H1 (cell line): ENCODE data around the gene CORO1C. TPM values are rescaled to one million over a fixed set of nuclear protein-coding genes. Genes with fewer than 3 reads are reported as not detected.

Experiments
- CTCF ChIA-PET: fragments of 300-600 bp; sonication (Branson Sonifier 250); formaldehyde crosslinking; loops from one replicate; lab custom pipeline; 2021; ENCODE audit not compliant: partially characterized antibody; lab: Charles Lee
- POLR2A ChIA-PET: fragments of 300-600 bp; sonication (Branson Sonifier 250); formaldehyde crosslinking; loops from one replicate; lab custom pipeline; 2021; ENCODE audit warnings: inconsistent platforms; ENCODE audit not compliant: partially characterized antibody; lab: Charles Lee
- DNase-seq, 2 experiments: peaks; one replicate each; pipeline versions ENCODE4 v3.0.0 to v3.0.0-alpha.2; 2010 to 2022; ENCODE audit warnings: low spot score in 2 of 2, low read depth in 1 of 2, mixed read lengths in 1 of 2
- FAIRE-seq: peaks from 2 replicates; lab custom pipeline; 2011; peaks lifted over from hg19 to GRCh38; lab: Jason Lieb, UNC
- H2AFZ ChIP-seq: 2 replicates; pipeline ENCODE4 v1.8.1; 2012; ENCODE audit warnings: low read length, inconsistent platforms
- H2AK5ac ChIP-seq: 2 replicates; pipeline ENCODE4 v1.6.1; 2013; ENCODE audit warnings: low read depth, low read length
- H2BK120ac ChIP-seq: replicated peaks from 2 replicates; pipeline ENCODE3; 2013; ENCODE audit warnings: low read depth, low read length, inconsistent platforms
- H2BK12ac ChIP-seq: 2 replicates; pipeline ENCODE4 v1.6.1; 2013; ENCODE audit warnings: low read depth, low read length
- H2BK15ac ChIP-seq: 2 replicates; pipeline ENCODE4 v1.6.1; 2013; ENCODE audit warnings: low read length
- H2BK20ac ChIP-seq: 2 replicates; pipeline ENCODE4 v1.6.1; 2013; ENCODE audit warnings: low read length
- H2BK5ac ChIP-seq: 2 replicates; pipeline ENCODE4 v1.6.1; 2013; ENCODE audit warnings: low read depth, low read length
- H3K14ac ChIP-seq: 2 replicates; pipeline ENCODE4 v1.6.1; 2013; ENCODE audit warnings: inconsistent platforms; ENCODE audit not compliant: insufficient read length
- H3K18ac ChIP-seq: 2 replicates; pipeline ENCODE4 v1.6.1; 2013; ENCODE audit warnings: low read length; ENCODE audit errors: extremely low read depth
- H3K23ac ChIP-seq: 2 replicates; pipeline ENCODE4 v1.6.1; 2013; ENCODE audit warnings: inconsistent platforms; ENCODE audit not compliant: insufficient read length
- H3K23me2 ChIP-seq: 2 replicates; pipeline ENCODE4 v1.6.1; 2013; ENCODE audit warnings: low read depth, low read length
- H3K27ac ChIP-seq: 2 replicates; pipeline ENCODE4 v1.6.1; 2011; ENCODE audit warnings: low read depth, low read length, inconsistent platforms
- H3K27me3 ChIP-seq, 4 experiments: replicated peaks in 1 of 4; 1 replicate in 1 of 4; 2 replicates in 3 of 4; pipeline versions ENCODE4 v1.6.1 to v1.8.1; 2011 to 2013; ENCODE audit warnings: low read length in 3 of 4, mild to moderate bottlenecking in 3 of 4, inconsistent platforms in 2 of 4, mixed read lengths in 2 of 4, moderate library complexity in 1 of 4; ENCODE audit not compliant: control insufficient read depth in 3 of 4, insufficient read depth in 3 of 4; ENCODE audit errors: extremely low read depth in 1 of 4
- H3K36me3 ChIP-seq, 4 experiments: 2 replicates each; pipeline versions ENCODE4 v1.6.1 to v1.8.1; 2011 to 2013; ENCODE audit warnings: mild to moderate bottlenecking in 4 of 4, low read length in 3 of 4, moderate library complexity in 2 of 4, control low read depth in 1 of 4, inconsistent platforms in 1 of 4; ENCODE audit not compliant: insufficient read depth in 4 of 4, control insufficient read depth in 2 of 4
- H3K4ac ChIP-seq: replicated peaks from 2 replicates; pipeline ENCODE3; 2013; ENCODE audit warnings: low read length, low read depth, mixed read lengths, inconsistent platforms; ENCODE audit not compliant: insufficient read length
- H3K4me1 ChIP-seq, 4 experiments: replicated peaks in 1 of 4; 1 replicate in 1 of 4; 2 replicates in 3 of 4; pipeline versions ENCODE4 v1.6.1 to v1.8.1; 2011 to 2013; ENCODE audit warnings: low read length in 3 of 4, inconsistent platforms in 2 of 4, mixed read lengths in 1 of 4; ENCODE audit not compliant: insufficient read depth in 4 of 4, control insufficient read depth in 3 of 4
- H3K4me2 ChIP-seq, 2 experiments: 2 replicates each; pipeline versions ENCODE4 v1.6.1 to v1.8.1; 2011 to 2013; ENCODE audit warnings: low read depth in 2 of 2, low read length in 2 of 2, control low read depth in 1 of 2, inconsistent platforms in 1 of 2, mild to moderate bottlenecking in 1 of 2; ENCODE audit not compliant: insufficient read depth in 1 of 2
- H3K4me3 ChIP-seq, 4 experiments: fragments of 200-600, 300-600 bp in 1 of 4; sonication (generic), shearing (Covaris generic), sonication (Bioruptor Twin) in 1 of 4; 2 replicates each; pipeline versions ENCODE4 v1.5.1 to v1.8.1; 2011 to 2016; ENCODE audit warnings: low read length in 4 of 4, low read depth in 3 of 4, control low read depth in 2 of 4, inconsistent platforms in 2 of 4, mild to moderate bottlenecking in 2 of 4, mixed read lengths in 1 of 4, moderate library complexity in 1 of 4; ENCODE audit not compliant: insufficient read depth in 2 of 4; ENCODE audit errors: extremely low read depth in 1 of 4
- H3K56ac ChIP-seq: replicated peaks from 2 replicates; pipeline ENCODE3; 2013; ENCODE audit warnings: low read depth, mild to moderate bottlenecking, mixed read lengths, low read length, inconsistent platforms; ENCODE audit not compliant: insufficient read length
- H3K79me1 ChIP-seq: 2 replicates; pipeline ENCODE4 v1.6.1; 2013; ENCODE audit warnings: low read depth, low read length, control low read depth
- H3K79me2 ChIP-seq, 2 experiments: 2 replicates each; pipeline versions ENCODE4 v1.6.1 to v1.8.1; 2012 to 2013; ENCODE audit warnings: low read length in 2 of 2, mild to moderate bottlenecking in 2 of 2, inconsistent platforms in 1 of 2; ENCODE audit not compliant: insufficient read depth in 2 of 2, control insufficient read depth in 1 of 2
- H3K9ac ChIP-seq, 4 experiments: replicated peaks in 1 of 4; 1 replicate in 1 of 4; 2 replicates in 3 of 4; pipeline versions ENCODE4 v1.6.1 to v1.8.1; 2011 to 2013; ENCODE audit warnings: low read depth in 3 of 4, low read length in 3 of 4, control low read depth in 2 of 4, mild to moderate bottlenecking in 2 of 4, moderate library complexity in 2 of 4, inconsistent platforms in 1 of 4; ENCODE audit errors: extremely low read depth in 1 of 4
- H3K9me3 ChIP-seq, 2 experiments: 2 replicates each; pipeline versions ENCODE4 v1.6.1 to v1.8.1; 2012 to 2013; ENCODE audit warnings: mild to moderate bottlenecking in 2 of 2, moderate library complexity in 2 of 2, control low read depth in 1 of 2, inconsistent platforms in 1 of 2, low read depth in 1 of 2, low read length in 1 of 2, mixed read lengths in 1 of 2; ENCODE audit not compliant: insufficient read depth in 2 of 2
- H4K20me1 ChIP-seq, 2 experiments: replicated peaks in 1 of 2; 2 replicates each; pipeline versions ENCODE3 to v1.8.1; 2011 to 2013; ENCODE audit warnings: inconsistent platforms in 2 of 2, low read length in 2 of 2, mild to moderate bottlenecking in 1 of 2; ENCODE audit not compliant: insufficient read depth in 2 of 2, control insufficient read depth in 1 of 2
- H4K5ac ChIP-seq: 2 replicates; pipeline ENCODE4 v1.6.1; 2013; ENCODE audit warnings: low read length, low read depth, mixed read lengths, inconsistent platforms; ENCODE audit not compliant: insufficient read length
- H4K8ac ChIP-seq: 2 replicates; pipeline ENCODE4 v1.8.0; 2013; ENCODE audit warnings: mild to moderate bottlenecking, moderate library complexity, low read length, inconsistent platforms; ENCODE audit not compliant: insufficient read depth; ENCODE audit errors: extremely low read depth
- H4K91ac ChIP-seq: replicated peaks from 2 replicates; pipeline ENCODE3; 2013; ENCODE audit warnings: low read length, mixed read lengths, inconsistent platforms; ENCODE audit not compliant: insufficient read length
- CBX8 ChIP-seq: fragments of 300-800, 300-1000 bp; sonication (generic); IDR thresholded peaks from 2 replicates; pipeline ENCODE4 v1.7.1; 2016; ENCODE audit warnings: low read depth, low read length, borderline replicate concordance
- JUND ChIP-seq: IDR thresholded peaks from 2 replicates; pipeline ENCODE4 v1.6.1; 2011; ENCODE audit warnings: mild to moderate bottlenecking, improper control_type of control experiment, low read length
- NRF1 ChIP-seq: IDR thresholded peaks from 2 replicates; pipeline ENCODE4 v1.6.1; 2011; ENCODE audit warnings: mild to moderate bottlenecking, low read depth, low read length, improper control_type of control experiment
- POU5F1 ChIP-seq: IDR thresholded peaks from 2 replicates; pipeline ENCODE4 v1.6.1; 2011; ENCODE audit warnings: low read depth, mild to moderate bottlenecking, low read length, moderate library complexity
- SP1 ChIP-seq: IDR thresholded peaks from 2 replicates; pipeline ENCODE4 v1.6.1; 2011; ENCODE audit warnings: low read depth, low read length
- TEAD4 ChIP-seq: IDR thresholded peaks from 2 replicates; pipeline ENCODE4 v1.6.1; 2012; ENCODE audit warnings: low read depth, low read length, inconsistent platforms, mixed read lengths
- WGBS, 2 experiments: shearing (Covaris generic) in 1 of 2; methylation state at CpG; one replicate each; pipeline versions ENCODE4 v1.1.6 to v1.1.7; 2013 to 2015; ENCODE audit warnings: low lambda C conversion rate in 2 of 2, mixed read lengths in 2 of 2, inconsistent platforms in 1 of 2, low coverage in 1 of 2, missing lambda C conversion rate in 1 of 2; ENCODE audit not compliant: insufficient replicate concordance in 2 of 2, insufficient coverage in 1 of 2, insufficient read length in 1 of 2; ENCODE audit errors: extremely low coverage in 1 of 2, missing lambda C conversion rate in 1 of 2; 5-methylcytosine and 5-hydroxymethylcytosine counted together
- polyA plus RNA-seq, 7 experiments: library from polyadenylated mRNA; depleted of rRNA in 3 of 7; stranded (reverse) in 5 of 7; unstranded in 2 of 7; fragments of >200 nt in 5 of 7; fragments of 200-250 nt in 2 of 7; gene quantifications; 1 replicate in 5 of 7; 2 replicates in 1 of 7; 4 replicates in 1 of 7; pipeline versions ENCODE4 v1.2.1 to v1.2.3, GENCODE V29; 2011 to 2013; ENCODE audit warnings: missing spikeins in 2 of 7, mixed read lengths in 2 of 7
- total RNA-seq: library from RNA; stranded (reverse); fragmentation: NEBNext Ultra II Directional; extraction: Animal tissue kit (Norgen Biotek cat#: 25700); gene quantifications from 2 replicates; pipeline ENCODE4 v1.2.1, GENCODE V29; 2021
- TF ChIP-seq, protein P1 (sequence below): IDR thresholded peaks from 2 replicates; pipeline ENCODE4 v1.6.1; 2011; ENCODE audit warnings: low read depth, mild to moderate bottlenecking, low read length; ENCODE audit not compliant: insufficient read depth

CORO1C gene
- total and polyA plus RNA-seq, 2 of the 8 experiments (the other 6 are each of a cell fraction or from before 2014, with no cell fraction given) = 72.7 to 120 TPM

DNA sequence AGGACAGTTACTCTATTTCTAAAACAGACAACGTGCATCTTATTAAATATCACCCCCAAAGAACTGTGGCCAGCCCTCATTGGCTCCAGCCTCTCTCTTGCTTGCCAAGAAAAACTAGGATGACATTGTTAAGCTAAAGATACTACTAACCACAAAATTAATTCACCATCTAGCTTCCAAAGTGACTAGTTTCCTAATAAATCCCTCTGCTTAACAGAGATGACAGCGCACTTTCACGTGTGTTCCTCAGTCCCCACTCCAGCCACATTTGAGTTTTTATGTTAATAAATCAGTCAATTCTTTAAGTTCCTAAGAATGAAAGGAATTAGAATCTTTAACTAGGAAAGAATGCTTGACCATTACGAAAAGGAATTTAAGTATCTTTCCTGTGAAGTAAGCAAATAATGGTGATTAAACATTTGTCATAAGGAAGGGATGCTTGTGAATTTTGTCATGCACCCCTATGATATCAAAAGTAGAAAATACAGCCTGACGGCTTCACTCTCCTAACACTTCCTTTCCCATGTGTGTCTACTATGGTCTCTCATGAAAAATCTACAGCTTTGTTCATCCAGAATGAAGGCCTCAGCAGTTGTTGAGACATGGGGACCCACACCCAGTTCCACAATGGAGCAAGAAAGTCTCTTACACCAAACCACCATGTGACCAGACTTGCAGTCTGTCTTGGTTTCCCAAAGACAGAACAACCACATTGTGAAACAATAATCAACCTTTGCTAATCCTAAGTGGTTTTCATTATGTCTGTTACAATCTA, 8.1 kb downstream of the CORO1C start:
- Histone ChIP-seq H3K79me1 (peaks cover 9% of the 10 kb centered on the region; the same call in 1 of the 2 replicates), H2BK5ac (no peak overlapping the region), H2BK15ac (no peak overlapping the region), H2BK20ac (no peak overlapping the region), H3K4me2 (no peak overlapping the region), H3K56ac (no peak overlapping the region), H3K4me3 (no peak overlapping the region), H3K27me3 (no peaks in the 10 kb centered on the region), H4K5ac (no peak overlapping the region), H2BK120ac (no peak overlapping the region), H3K36me3 (no peaks in the 10 kb centered on the region), H4K20me1 (peaks cover 2 to 9% of the 10 kb centered on the region in 2 experiments), H4K91ac (no peak overlapping the region), H2BK12ac (no peak overlapping the region), H2AK5ac (no peak overlapping the region), H3K14ac (no peak overlapping the region), H3K79me2 (peaks cover 13 to 95% of the 10 kb centered on the region in 2 experiments), H3K27ac (no peak overlapping the region), H3K4me1 (peaks cover 0 to 13% (median 3%) of the 10 kb centered on the region in 4 experiments; a peak in 5 of 7 replicates), H4K8ac (no peak overlapping the region), H3K23me2 (no peaks in the 10 kb centered on the region), H3K9me3 (no peaks in the 10 kb centered on the region), H3K4ac (no peak overlapping the region), H3K18ac (no peak overlapping the region), H3K23ac (no peak overlapping the region), H3K9ac (no peak overlapping the region), H2AFZ (no peak overlapping the region)
- ChIA-PET POLR2A (interaction anchor here (0.6 to 1.3 kb wide), 3 partner anchors 12 to 40 kb away, joined by 3 read pairs; no protein-coding TSS in a partner anchor), CTCF (interaction anchor here (1.4 to 3.6 kb wide), 4 partner anchors 33 to 61 kb away, joined by 3 to 10 read pairs (median 4); no protein-coding TSS in a partner anchor)
- 73% methylated on average over 5 of the region's 5 CpGs; no CpG with 5 or more reads in 1 of the 2 experiments for WGBS, 2 experiments
- TF ChIP-seq SP1 = no peak
- TF ChIP-seq, protein P1, sequence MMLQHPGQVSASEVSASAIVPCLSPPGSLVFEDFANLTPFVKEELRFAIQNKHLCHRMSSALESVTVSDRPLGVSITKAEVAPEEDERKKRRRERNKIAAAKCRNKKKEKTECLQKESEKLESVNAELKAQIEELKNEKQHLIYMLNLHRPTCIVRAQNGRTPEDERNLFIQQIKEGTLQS = no peak
- TF ChIP-seq POU5F1 = no peak
- no peak for TF ChIP-seq JUND
- no peak for TF ChIP-seq TEAD4
- TF ChIP-seq NRF1 = no peak
- no peak for TF ChIP-seq CBX8
- no peak for FAIRE-seq
- DNase-seq = no peak
